Effector memory CD8-positive, alpha-beta T cell (primary cell): ENCODE results near the gene CACNA1H.
"Not testable (repeated sequence)": the region's sequence is repeated elsewhere in the genome, so short reads cannot be mapped to it uniquely, and the experiment has no call there.

Source experiments
- ATAC-seq: fragments of 150-1000 bp; cut with Tn5 transposase; replicated peaks from 2 replicates; pipeline ENCODE4 v1.10.0; 2021; ENCODE audit warnings: mild to moderate bottlenecking, moderate library complexity
- DNase-seq, 3 experiments: peaks; one replicate each; pipeline ENCODE4 v3.0.0; 2021
- H3K27ac Mint-ChIP-seq, 2 donors: one replicate each; pipeline ENCODE4 v1.8.0; 2022; ENCODE audit warnings: mild to moderate bottlenecking in 2 of 2, mixed read lengths in 2 of 2, moderate library complexity in 2 of 2
- H3K27me3 Mint-ChIP-seq, 2 donors: one replicate each; pipeline ENCODE4 v1.8.0; 2022; ENCODE audit warnings: mixed read lengths in 2 of 2
- H3K36me3 Mint-ChIP-seq: one replicate; pipeline ENCODE4 v1.8.0; 2022; ENCODE audit warnings: mild to moderate bottlenecking, moderate library complexity, mixed read lengths; ENCODE audit not compliant: insufficient read depth
- H3K4me1 Mint-ChIP-seq, 2 donors: one replicate each; pipeline ENCODE4 v1.8.0; 2022; ENCODE audit warnings: low read depth in 2 of 2, mixed read lengths in 2 of 2
- H3K4me3 Mint-ChIP-seq, 2 donors: one replicate each; pipeline ENCODE4 v1.8.0; 2022; ENCODE audit warnings: mild to moderate bottlenecking in 2 of 2, mixed read lengths in 2 of 2, moderate library complexity in 2 of 2
- H3K9me3 Mint-ChIP-seq, 2 donors: one replicate each; pipeline ENCODE4 v1.8.0; 2022; ENCODE audit warnings: mixed read lengths in 2 of 2

CACNA1H gene

GRCh38 chr16:1258225-1258600 is 105.3 kb downstream of the CACNA1H start:
- Mint-ChIP-seq H3K4me1 (peaks cover 4% of the 10 kb centered on the region in 2 donors), H3K27ac (no peak overlapping the region), H3K9me3 (no peaks in the 10 kb centered on the region), H3K27me3 (peaks cover 21 to 51% of the 10 kb centered on the region in 2 donors), H3K4me3 (no peak overlapping the region), H3K36me3 (no peaks in the 10 kb centered on the region)
- ATAC-seq (no peak), DNase-seq (no peak)

GRCh38 chr16:1258906-1259759 is 106.2 kb downstream of the CACNA1H start:
- H3K4me1 Mint-ChIP-seq = peaks cover 4% of the 10 kb centered on the region in 2 donors
- ATAC-seq (peak; percentile 50), DNase-seq (no peak)
- H3K4me3 Mint-ChIP-seq = peak overlapping the region; percentile 63 to 69
- no peak overlapping the region for H3K27ac Mint-ChIP-seq
- no peaks in the 10 kb centered on the region for H3K36me3 Mint-ChIP-seq
- peaks cover 21 to 51% of the 10 kb centered on the region in 2 donors for H3K27me3 Mint-ChIP-seq
- no peaks in the 10 kb centered on the region for H3K9me3 Mint-ChIP-seq

GRCh38 chr16:1259760-1260068 is 106.8 kb downstream of the CACNA1H start:
- ATAC-seq = no peak
- Mint-ChIP-seq H3K36me3 (no peaks in the 10 kb centered on the region), H3K4me1 (peaks cover 4% of the 10 kb centered on the region in 2 donors), H3K4me3 (no peak overlapping the region), H3K9me3 (no peaks in the 10 kb centered on the region), H3K27ac (no peak overlapping the region), H3K27me3 (peaks cover 21 to 51% of the 10 kb centered on the region in 2 donors)
- no peak for DNase-seq

GRCh38 chr16:1260101-1260680 is 107.3 kb downstream of the CACNA1H start:
- DNase-seq (no peak), ATAC-seq (no peak)
- H3K27ac Mint-ChIP-seq = no peak overlapping the region
- no peaks in the 10 kb centered on the region for H3K9me3 Mint-ChIP-seq
- H3K4me3 Mint-ChIP-seq = no peak overlapping the region
- no peaks in the 10 kb centered on the region for H3K36me3 Mint-ChIP-seq
- peaks cover 21 to 51% of the 10 kb centered on the region in 2 donors for H3K27me3 Mint-ChIP-seq
- H3K4me1 Mint-ChIP-seq = peaks cover 4% of the 10 kb centered on the region in 2 donors

- H3K36me3 Mint-ChIP-seq = no peaks in the 10 kb centered on the region
- DNase-seq (no peak), ATAC-seq (no peak)
- H3K9me3 Mint-ChIP-seq = no peaks in the 10 kb centered on the region
- H3K27ac Mint-ChIP-seq = no peak overlapping the region
- no peak overlapping the region for H3K4me3 Mint-ChIP-seq
- peaks cover 4% of the 10 kb centered on the region in 2 donors for H3K4me1 Mint-ChIP-seq
- peaks cover 21 to 51% of the 10 kb centered on the region in 2 donors for H3K27me3 Mint-ChIP-seq
Measured at GRCh38 chr16:1261131-1261892, 108.4 kb downstream of the CACNA1H start.

GRCh38 chr16:1262210-1262845 is 109.4 kb downstream of the CACNA1H start:
- ATAC-seq (no peak), DNase-seq (no peak)
- peaks cover 21 to 44% of the 10 kb centered on the region in 2 donors for H3K27me3 Mint-ChIP-seq
- no peak overlapping the region for H3K4me3 Mint-ChIP-seq
- peaks cover 3% of the 10 kb centered on the region for H3K36me3 Mint-ChIP-seq
- H3K4me1 Mint-ChIP-seq = peaks cover 4% of the 10 kb centered on the region in 2 donors
- no peak overlapping the region for H3K27ac Mint-ChIP-seq
- H3K9me3 Mint-ChIP-seq = no peaks in the 10 kb centered on the region

- Mint-ChIP-seq H3K9me3 (no peaks in the 10 kb centered on the region), H3K4me1 (peaks cover 4% of the 10 kb centered on the region in 2 donors), H3K4me3 (no peak overlapping the region), H3K36me3 (peaks cover 3% of the 10 kb centered on the region), H3K27me3 (peaks cover 21 to 44% of the 10 kb centered on the region in 2 donors), H3K27ac (no peak overlapping the region)
- ATAC-seq (no peak), DNase-seq (no peak)
Measured at GRCh38 chr16:1262846-1263221, 109.9 kb downstream of the CACNA1H start.

GRCh38 chr16:1263591-1264344 is 110.9 kb downstream of the CACNA1H start:
- Mint-ChIP-seq H3K27ac (no peak overlapping the region), H3K4me3 (no peak overlapping the region), H3K27me3 (peaks cover 20 to 35% of the 10 kb centered on the region in 2 donors), H3K9me3 (no peaks in the 10 kb centered on the region), H3K4me1 (peaks cover 4% of the 10 kb centered on the region in 2 donors), H3K36me3 (peaks cover 3% of the 10 kb centered on the region)
- DNase-seq (no peak), ATAC-seq (no peak)

- Mint-ChIP-seq H3K4me3 (no peak overlapping the region), H3K9me3 (no peaks in the 10 kb centered on the region), H3K27ac (no peak overlapping the region), H3K4me1 (no peaks in the 10 kb centered on the region), H3K36me3 (peaks cover 3% of the 10 kb centered on the region), H3K27me3 (peaks cover 15 to 34% of the 10 kb centered on the region in 2 donors)
- DNase-seq (no peak), ATAC-seq (no peak)
Measured at GRCh38 chr16:1264345-1265089, 111.6 kb downstream of the CACNA1H start.

- Mint-ChIP-seq H3K9me3 (no peaks in the 10 kb centered on the region), H3K27me3 (peaks cover 18 to 36% of the 10 kb centered on the region in 2 donors), H3K27ac (no peak overlapping the region), H3K36me3 (peaks cover 3% of the 10 kb centered on the region), H3K4me1 (no peaks in the 10 kb centered on the region), H3K4me3 (no peak overlapping the region)
- ATAC-seq (no peak), DNase-seq (no peak)
Measured at GRCh38 chr16:1265090-1265630, 112.3 kb downstream of the CACNA1H start.

- Mint-ChIP-seq H3K4me1 (no peaks in the 10 kb centered on the region), H3K27me3 (peaks cover 17 to 36% of the 10 kb centered on the region in 2 donors), H3K4me3 (no peak overlapping the region), H3K27ac (no peak overlapping the region), H3K9me3 (no peaks in the 10 kb centered on the region), H3K36me3 (peaks cover 3% of the 10 kb centered on the region)
- DNase-seq = no peak
- no peak for ATAC-seq
Measured at GRCh38 chr16:1265826-1266225, 112.9 kb downstream of the CACNA1H start.

- H3K4me3 Mint-ChIP-seq, H3K4me1 Mint-ChIP-seq, H3K27ac Mint-ChIP-seq, H3K36me3 Mint-ChIP-seq, ATAC-seq, DNase-seq, H3K9me3 Mint-ChIP-seq: not testable (repeated sequence)
- peaks cover 23 to 47% of the 10 kb centered on the region in 2 donors for H3K27me3 Mint-ChIP-seq
Measured at GRCh38 chr16:1269418-1269817, 116.5 kb downstream of the CACNA1H start.
